OCI-M2 (cell line): ENCODE results near the gene PSEN1.

Source experiments
- DNase-seq: peaks from one replicate; lab custom pipeline; 2025; ENCODE audit not compliant: unreplicated experiment; lab: John Stamatoyannopoulos, UW

PSEN1 gene

DNA sequence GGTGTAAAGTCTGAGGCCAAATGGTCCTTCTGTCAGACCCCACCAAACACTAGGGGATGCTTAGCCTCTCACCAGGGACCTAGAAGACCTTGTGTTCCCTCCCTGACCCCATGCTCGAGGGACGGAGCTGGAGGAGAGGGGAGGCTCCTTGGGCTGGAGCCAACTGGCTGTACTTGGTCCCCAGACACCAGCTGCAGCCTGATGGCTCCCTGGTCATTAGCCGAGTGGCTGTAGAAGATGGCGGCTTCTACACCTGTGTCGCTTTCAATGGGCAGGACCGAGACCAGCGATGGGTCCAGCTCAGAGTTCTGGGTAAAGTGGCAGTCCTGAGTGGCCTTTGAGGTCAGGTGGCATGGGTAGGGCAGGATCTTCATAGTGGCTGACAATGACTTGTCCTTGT is 130.0 kb downstream of the PSEN1 start:
- DNase-seq, result no peak

GRCh38 chr14:73267474-73267873 is 131.2 kb downstream of the PSEN1 start:
- no peak for DNase-seq

DNA sequence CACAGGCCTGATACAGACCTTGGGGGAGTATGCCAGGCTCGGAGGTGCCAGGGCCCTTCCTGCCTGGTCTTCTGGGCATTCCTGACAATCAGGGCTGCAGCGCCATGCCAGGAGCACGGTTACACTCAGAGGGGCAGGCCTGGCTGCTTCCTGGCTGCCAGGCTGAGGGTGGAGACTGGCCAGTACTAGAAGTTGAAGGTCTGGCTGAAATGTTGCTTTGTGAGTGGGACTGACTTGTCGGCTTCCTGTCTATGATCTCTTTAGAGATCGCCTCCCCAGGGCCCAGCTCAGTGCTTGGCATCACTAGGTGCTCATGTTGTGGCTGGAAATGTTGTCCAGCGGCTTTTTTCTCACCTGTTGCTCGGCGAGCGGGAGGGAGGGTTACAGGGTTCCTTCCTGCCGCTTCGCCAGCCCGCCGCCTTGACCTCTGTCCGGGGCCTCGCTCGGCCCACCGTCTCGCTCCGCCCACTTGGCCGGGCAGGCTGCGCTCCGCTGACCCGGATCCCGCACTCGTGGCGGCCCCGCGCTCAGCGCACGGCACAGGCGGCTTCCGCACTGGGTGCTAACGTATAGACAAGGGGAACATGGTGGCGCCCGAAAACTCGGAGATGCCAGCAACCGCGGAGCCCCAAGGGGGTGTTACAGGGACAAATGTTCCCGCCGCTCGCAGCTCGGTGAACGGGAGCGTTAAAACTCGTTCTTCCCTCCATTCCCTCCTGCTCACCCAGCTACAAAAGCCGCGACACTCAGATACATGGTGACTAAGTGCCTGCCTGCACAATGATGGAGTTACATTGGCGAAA is 133.6 kb downstream of the PSEN1 start:
- no peak for DNase-seq

DNA sequence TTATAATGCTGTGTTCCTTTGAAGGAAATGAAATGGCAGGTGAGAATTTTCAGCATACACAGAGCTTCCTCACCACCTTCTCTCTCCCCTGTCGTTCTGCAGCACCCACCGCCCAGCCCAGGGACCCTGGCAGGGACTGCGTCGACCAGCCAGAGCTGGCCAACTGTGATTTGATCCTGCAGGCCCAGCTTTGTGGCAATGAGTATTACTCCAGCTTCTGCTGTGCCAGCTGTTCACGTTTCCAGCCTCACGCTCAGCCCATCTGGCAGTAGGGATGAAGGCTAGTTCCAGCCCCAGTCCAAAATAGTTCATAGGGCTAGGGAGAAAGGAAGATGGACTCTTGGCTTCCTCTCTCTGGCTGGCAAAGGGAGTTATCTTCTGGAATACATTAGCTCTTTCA is 136.1 kb downstream of the PSEN1 start:
- DNase-seq, result no peak
